ENCODE data around the gene BLTP1.

GRCh38 chr4:122163767-122164166, 11.6 kb downstream of the BLTP1 start:
- no peak for TF ChIP-seq RAD21 (IDR thresholded peaks at IDR 0.05; ENCODE audit: low read depth)
- TF ChIP-seq YY1 (IDR thresholded peaks at IDR 0.05; ENCODE audit: low read depth): no peak
- TF ChIP-seq EP300 (IDR thresholded peaks at IDR 0.05; ENCODE audit: borderline replicate concordance): no peak
- TF ChIP-seq REST (IDR thresholded peaks at IDR 0.05; ENCODE audit: low read depth): no peak
- no peak for TF ChIP-seq TAF1 (IDR thresholded peaks at IDR 0.05; ENCODE audit: low read depth)
- no peak for TF ChIP-seq EGR1 (IDR thresholded peaks at IDR 0.05)
- TF ChIP-seq NFIC (IDR thresholded peaks at IDR 0.05): no peak
- no peak for TF ChIP-seq TEAD4 (IDR thresholded peaks at IDR 0.05)
- TF ChIP-seq, protein P1, sequence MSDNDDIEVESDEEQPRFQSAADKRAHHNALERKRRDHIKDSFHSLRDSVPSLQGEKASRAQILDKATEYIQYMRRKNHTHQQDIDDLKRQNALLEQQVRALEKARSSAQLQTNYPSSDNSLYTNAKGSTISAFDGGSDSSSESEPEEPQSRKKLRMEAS (IDR thresholded peaks at IDR 0.05): no peak

Data from Ishikawa (cell line).